SK-N-SH (cell line): ENCODE data around the gene OLFM1.

Experiments used
- GABPA ChIP-seq: IDR thresholded peaks from 2 replicates; pipeline ENCODE4 v1.4.0; 2012; ENCODE audit warnings: low read depth, mild to moderate bottlenecking
- POLR2AphosphoS5 ChIP-seq: IDR thresholded peaks from 2 replicates; pipeline ENCODE4 v1.6.1; 2012; ENCODE audit warnings: low read depth, low read length
- TF ChIP-seq, protein P1 (sequence below): fragments of 150-350 bp; IDR thresholded peaks from 2 replicates; pipeline ENCODE4 v1.6.1; 2017; ENCODE audit warnings: antibody characterized with exemption, low read length, low read depth, borderline replicate concordance
- TF ChIP-seq, protein P2 (sequence below): fragments of 200-600 bp; sonication (generic); IDR thresholded peaks from 2 replicates; pipeline ENCODE4 v1.6.1; 2017; ENCODE audit warnings: antibody characterized with exemption, mild to moderate bottlenecking, moderate library complexity

DNA sequence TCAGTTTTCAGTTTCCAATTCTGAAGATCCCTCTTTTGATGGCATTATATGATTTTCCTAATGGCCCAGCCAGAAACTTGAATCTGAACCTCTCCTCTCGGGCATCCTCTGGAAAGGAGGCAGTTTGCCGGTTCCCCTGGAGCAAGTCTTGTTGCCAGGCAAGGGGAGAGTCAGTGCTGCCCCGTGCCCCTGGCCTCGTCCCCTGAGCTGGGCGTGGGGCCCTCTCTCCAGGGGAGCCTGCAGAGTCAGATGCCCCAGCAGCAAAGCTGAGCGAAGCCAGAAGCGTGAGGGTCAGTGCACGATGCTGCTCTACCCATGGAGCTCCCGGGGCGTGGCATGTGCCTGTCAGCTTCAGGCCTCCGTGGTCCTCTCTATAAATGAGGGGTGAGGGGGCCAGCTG, 14.0 kb downstream of the OLFM1 start:
- TF ChIP-seq POLR2AphosphoS5: no peak
- TF ChIP-seq GABPA: no peak
- TF ChIP-seq, protein P1, sequence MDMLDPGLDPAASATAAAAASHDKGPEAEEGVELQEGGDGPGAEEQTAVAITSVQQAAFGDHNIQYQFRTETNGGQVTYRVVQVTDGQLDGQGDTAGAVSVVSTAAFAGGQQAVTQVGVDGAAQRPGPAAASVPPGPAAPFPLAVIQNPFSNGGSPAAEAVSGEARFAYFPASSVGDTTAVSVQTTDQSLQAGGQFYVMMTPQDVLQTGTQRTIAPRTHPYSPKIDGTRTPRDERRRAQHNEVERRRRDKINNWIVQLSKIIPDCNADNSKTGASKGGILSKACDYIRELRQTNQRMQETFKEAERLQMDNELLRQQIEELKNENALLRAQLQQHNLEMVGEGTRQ: no peak
- TF ChIP-seq, protein P2, sequence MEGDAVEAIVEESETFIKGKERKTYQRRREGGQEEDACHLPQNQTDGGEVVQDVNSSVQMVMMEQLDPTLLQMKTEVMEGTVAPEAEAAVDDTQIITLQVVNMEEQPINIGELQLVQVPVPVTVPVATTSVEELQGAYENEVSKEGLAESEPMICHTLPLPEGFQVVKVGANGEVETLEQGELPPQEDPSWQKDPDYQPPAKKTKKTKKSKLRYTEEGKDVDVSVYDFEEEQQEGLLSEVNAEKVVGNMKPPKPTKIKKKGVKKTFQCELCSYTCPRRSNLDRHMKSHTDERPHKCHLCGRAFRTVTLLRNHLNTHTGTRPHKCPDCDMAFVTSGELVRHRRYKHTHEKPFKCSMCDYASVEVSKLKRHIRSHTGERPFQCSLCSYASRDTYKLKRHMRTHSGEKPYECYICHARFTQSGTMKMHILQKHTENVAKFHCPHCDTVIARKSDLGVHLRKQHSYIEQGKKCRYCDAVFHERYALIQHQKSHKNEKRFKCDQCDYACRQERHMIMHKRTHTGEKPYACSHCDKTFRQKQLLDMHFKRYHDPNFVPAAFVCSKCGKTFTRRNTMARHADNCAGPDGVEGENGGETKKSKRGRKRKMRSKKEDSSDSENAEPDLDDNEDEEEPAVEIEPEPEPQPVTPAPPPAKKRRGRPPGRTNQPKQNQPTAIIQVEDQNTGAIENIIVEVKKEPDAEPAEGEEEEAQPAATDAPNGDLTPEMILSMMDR: no peak
